Retinal pigment epithelial cell (primary cell): ENCODE results near the gene DUSP6.

Experiments used
- DNase-seq: peaks from one replicate; pipeline ENCODE4 v3.0.0-alpha.2; 2010; ENCODE audit warnings: low read depth
- H3K4me3 ChIP-seq: 2 replicates; pipeline ENCODE4 v1.5.1; 2011; ENCODE audit warnings: mild to moderate bottlenecking, low read length, control low read depth, moderate library complexity
- TF ChIP-seq, protein P1 (sequence below): conservative IDR thresholded peaks from 2 replicates; pipeline ENCODE4 v1.5.1; 2011; ENCODE audit warnings: low read depth, low read length, control low read depth, inconsistent platforms

DUSP6 gene

DNA sequence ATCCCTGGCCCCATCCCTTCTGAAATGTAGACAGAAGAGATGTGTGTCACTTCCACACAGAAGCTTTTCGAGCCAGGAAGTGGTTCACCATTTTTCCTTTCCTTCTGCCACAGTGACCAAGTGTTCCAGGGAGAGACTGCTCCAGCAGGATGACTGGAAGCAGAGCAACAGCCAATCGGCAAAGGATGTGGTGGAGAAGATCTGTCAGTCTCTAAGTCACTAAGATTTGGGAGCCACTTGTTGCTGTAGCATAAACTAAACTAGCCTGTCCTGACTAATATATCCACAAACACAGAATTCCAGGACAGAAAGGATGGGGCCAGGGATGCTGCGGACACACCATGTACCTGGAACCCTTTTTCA is 42.9 kb downstream of the DUSP6 start:
- DNase-seq: no peak
- no peak overlapping the region for H3K4me3 ChIP-seq
- TF ChIP-seq, protein P1, sequence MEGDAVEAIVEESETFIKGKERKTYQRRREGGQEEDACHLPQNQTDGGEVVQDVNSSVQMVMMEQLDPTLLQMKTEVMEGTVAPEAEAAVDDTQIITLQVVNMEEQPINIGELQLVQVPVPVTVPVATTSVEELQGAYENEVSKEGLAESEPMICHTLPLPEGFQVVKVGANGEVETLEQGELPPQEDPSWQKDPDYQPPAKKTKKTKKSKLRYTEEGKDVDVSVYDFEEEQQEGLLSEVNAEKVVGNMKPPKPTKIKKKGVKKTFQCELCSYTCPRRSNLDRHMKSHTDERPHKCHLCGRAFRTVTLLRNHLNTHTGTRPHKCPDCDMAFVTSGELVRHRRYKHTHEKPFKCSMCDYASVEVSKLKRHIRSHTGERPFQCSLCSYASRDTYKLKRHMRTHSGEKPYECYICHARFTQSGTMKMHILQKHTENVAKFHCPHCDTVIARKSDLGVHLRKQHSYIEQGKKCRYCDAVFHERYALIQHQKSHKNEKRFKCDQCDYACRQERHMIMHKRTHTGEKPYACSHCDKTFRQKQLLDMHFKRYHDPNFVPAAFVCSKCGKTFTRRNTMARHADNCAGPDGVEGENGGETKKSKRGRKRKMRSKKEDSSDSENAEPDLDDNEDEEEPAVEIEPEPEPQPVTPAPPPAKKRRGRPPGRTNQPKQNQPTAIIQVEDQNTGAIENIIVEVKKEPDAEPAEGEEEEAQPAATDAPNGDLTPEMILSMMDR: no peak

DNA sequence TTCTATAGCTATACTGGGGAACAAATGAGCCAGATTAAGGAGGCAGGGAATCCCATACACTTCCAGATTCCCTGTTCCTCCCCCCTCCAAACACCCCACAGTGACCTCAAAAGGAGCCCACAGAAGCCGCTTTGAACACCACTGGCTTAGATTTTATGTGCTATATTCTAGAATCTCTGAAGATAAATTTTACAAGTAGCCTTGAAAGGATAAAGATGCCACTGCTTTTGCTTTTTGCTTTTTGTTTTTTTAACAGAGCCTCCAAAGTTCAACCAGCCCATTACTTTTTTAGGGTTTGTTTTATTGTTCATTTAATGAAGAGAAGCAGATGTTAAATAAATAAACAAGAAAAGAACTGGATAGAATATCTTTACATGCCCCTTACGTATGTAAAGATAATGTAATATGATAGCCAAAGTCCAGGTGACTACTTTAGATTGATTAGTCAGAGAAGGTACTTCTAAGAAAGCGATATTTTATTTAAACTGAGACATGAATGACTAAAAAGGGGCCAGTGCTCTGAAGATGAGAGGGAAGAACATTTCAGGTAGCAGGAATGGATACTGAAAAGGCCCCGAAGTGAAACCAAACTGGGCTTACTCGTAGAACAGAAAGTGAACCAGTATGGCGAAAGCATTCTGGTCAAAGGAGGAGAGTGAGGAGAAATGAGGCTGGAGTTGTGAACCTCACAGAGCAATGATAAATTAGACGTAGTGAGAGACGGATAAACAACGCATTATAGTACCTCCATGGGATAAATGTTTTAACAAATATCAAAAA is 44.6 kb downstream of the DUSP6 start:
- no peak for DNase-seq
- TF ChIP-seq, protein P1: no peak
- H3K4me3 ChIP-seq: no peak overlapping the region

DNA sequence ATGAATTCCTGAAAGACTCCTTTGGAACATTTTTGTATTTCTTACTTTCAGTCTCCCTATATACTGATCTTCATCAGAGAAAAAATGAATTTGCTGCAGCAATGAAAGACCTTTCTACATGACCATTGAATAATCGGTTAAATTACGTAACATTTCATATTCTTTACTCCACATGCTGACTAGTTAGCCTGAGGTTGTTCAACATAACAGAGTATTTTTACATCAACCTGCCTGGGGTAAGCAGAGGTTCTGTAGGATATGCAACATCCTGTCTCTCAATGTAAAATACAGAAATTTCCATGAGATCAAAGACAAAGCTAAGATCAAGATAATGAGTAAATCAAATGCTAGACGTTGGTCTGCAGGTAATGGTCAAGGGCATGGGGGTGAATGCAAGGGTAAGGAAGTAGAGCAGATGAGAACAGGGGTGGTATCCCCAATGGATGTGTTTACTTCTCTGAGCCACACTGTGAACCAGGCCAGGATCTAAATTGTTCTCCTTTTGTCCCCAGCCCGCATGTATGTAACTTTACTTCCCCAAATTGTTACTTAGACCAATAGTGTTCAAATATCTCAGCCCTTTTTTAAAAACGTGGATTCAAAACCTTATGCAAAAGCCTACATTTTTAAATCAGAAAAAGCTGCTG is 45.4 kb downstream of the DUSP6 start:
- H3K4me3 ChIP-seq: no peak overlapping the region
- TF ChIP-seq, protein P1: no peak
- no peak for DNase-seq

DNA sequence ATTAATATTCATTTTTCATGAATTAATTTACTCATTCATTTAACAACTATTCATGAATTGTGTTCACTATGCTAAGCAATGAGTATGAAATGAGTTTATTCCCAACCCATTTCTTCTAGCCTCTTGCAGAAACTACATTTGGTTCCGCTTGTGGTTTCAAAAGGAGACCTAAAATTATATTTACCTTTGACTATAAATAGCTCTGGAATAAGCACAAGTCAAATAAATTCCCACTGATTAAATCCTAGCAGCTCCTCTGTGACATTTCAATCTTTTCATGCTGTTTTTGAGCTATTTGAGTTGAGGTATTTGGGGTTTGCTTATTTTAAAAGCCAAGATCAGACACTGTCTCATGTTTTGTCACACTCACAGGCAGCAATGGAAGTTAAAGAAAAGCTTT is 46.9 kb downstream of the DUSP6 start:
- TF ChIP-seq, protein P1: no peak
- H3K4me3 ChIP-seq: no peak overlapping the region
- DNase-seq: no peak

DNA sequence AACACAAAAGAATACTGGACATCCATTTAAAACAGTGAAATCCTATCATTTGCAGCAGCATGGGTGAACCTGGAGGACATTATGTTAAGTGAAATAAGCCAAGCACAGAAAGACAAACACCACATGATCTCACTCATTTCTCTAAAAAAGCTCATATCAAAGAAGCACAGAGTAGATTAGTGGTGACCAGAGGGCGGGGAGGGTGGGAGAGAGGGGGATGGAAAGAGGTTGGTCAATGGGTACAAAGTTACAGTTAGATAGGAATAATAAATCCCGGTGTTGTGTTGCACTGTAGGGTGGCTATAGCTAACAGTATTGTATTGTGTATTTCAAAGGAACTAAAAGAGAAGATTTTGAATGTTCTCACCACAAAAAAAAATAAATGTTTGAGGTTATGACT is 52.4 kb downstream of the DUSP6 start:
- H3K4me3 ChIP-seq: no peak overlapping the region
- TF ChIP-seq, protein P1: no peak
- no peak for DNase-seq

DNA sequence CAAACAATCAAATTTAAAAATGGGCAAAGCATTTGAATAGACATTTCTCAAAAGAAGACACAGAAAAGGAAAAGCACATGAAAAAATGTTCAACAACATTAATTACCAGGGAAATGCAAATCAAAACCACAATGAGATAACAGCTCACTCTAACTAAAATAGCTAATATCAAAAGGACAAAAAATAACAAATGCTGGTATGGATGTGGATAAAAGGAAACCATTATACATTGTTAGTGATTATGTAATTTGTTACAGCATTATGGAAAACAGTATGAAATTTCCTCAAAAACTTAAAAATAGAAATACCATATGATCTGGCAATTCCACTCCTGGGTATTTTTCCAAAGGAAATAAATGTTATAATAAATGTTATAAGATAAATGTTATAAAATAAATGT is 52.9 kb downstream of the DUSP6 start:
- H3K4me3 ChIP-seq: no peak overlapping the region
- no peak for DNase-seq
- TF ChIP-seq, protein P1: no peak
